Body of pancreas (tissue), 4 donors: ENCODE data around the gene UCP2.

Experiments used
- CTCF ChIP-seq, 7 experiments: fragments of 450-650 bp in 4 of 7; fragments of 200-600 bp in 3 of 7; sonication (generic) in 3 of 7; IDR thresholded peaks; one replicate each; pipeline ENCODE4 v1.5.1; 2016 to 2019; ENCODE audit warnings: antibody characterized with exemption in 7 of 7
- POLR2A ChIP-seq, 3 donors: fragments of 450-650 bp; IDR thresholded peaks; one replicate each; pipeline ENCODE4 v1.6.1; 2016; ENCODE audit warnings: antibody characterized with exemption in 3 of 3, mild to moderate bottlenecking in 2 of 3

GRCh38 chr11:73949246-73949645 is 33.4 kb downstream of the UCP2 start:
- TF ChIP-seq CTCF (IDR thresholded peaks at IDR 0.05): no peak
- TF ChIP-seq POLR2A (IDR thresholded peaks at IDR 0.05): no peak
